ENCODE measurements around the gene EEPD1. TPM values are rescaled to one million over a fixed set of nuclear protein-coding genes. Genes with fewer than 3 reads are reported as not detected.

Gene EEPD1
- total and polyA plus RNA-seq, 4 donors = 2.3 to 12.3 (median 7.1) TPM

DNA sequence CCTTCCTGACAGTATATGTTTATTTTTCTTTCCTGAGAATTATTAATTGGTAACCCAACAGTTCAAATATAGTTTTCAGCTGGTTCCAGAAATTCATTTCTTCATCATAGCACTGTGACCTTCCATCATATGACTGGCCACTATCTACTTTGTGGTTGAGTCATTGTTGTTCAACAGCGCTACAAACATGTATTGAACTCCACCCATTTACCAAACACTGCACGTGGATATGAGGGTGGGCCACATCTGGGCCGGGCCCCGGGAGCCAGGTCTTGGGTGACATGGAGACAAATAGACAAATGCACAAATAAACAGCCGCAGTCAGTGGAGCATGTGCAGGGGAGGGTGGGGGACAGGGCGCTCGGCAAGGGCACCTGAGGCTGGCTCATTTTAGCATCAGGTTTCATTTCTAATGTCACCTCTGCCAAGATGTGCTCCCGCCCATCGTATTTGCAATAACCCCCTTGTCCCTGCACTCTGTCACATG, 24.0 kb upstream of the EEPD1 start:
- no peaks in the 10 kb centered on the region for H3K27me3 ChIP-seq (ENCODE audit: control insufficient read depth in 4 of 4, insufficient read depth in 4 of 4, low read length in 3 of 4)
- peak overlapping the region; percentile 88 to 89 for H3K27ac ChIP-seq (ENCODE audit: low read depth in 1 of 2, low read length in 2 of 2)
- H3K9me3 ChIP-seq (ENCODE audit: control insufficient read depth in 4 of 4, low read length in 3 of 4) = no peaks in the 10 kb centered on the region
- H3K9ac ChIP-seq (ENCODE audit: low read depth in 1 of 2, low read length in 2 of 2) = no peak overlapping the region
- no peak for TF ChIP-seq SP1 (IDR thresholded peaks at IDR 0.05)
- peak; percentile 39 to 57 for TF ChIP-seq RXRA (IDR thresholded peaks at IDR 0.05)
- TF ChIP-seq GABPA (IDR thresholded peaks at IDR 0.05 in 1 of 2, conservative IDR thresholded peaks at IDR 0.05 in 1 of 2) = no peak
- no peak for TF ChIP-seq ATF3 (IDR thresholded peaks at IDR 0.05)
- no peak for TF ChIP-seq REST (IDR thresholded peaks at IDR 0.05)
- peak; percentile 40 for TF ChIP-seq YY1 (IDR thresholded peaks at IDR 0.05)
- TF ChIP-seq FOXA2 (IDR thresholded peaks at IDR 0.05) = no peak
- TF ChIP-seq, protein P1, sequence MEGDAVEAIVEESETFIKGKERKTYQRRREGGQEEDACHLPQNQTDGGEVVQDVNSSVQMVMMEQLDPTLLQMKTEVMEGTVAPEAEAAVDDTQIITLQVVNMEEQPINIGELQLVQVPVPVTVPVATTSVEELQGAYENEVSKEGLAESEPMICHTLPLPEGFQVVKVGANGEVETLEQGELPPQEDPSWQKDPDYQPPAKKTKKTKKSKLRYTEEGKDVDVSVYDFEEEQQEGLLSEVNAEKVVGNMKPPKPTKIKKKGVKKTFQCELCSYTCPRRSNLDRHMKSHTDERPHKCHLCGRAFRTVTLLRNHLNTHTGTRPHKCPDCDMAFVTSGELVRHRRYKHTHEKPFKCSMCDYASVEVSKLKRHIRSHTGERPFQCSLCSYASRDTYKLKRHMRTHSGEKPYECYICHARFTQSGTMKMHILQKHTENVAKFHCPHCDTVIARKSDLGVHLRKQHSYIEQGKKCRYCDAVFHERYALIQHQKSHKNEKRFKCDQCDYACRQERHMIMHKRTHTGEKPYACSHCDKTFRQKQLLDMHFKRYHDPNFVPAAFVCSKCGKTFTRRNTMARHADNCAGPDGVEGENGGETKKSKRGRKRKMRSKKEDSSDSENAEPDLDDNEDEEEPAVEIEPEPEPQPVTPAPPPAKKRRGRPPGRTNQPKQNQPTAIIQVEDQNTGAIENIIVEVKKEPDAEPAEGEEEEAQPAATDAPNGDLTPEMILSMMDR (IDR thresholded peaks at IDR 0.05; ENCODE audit: low read depth, low read length, missing input control) = peak; percentile 2
- TF ChIP-seq, protein P2, sequence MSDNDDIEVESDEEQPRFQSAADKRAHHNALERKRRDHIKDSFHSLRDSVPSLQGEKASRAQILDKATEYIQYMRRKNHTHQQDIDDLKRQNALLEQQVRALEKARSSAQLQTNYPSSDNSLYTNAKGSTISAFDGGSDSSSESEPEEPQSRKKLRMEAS (IDR thresholded peaks at IDR 0.05) = no peak
- peak in 1 of 2 donors; percentile 1 for TF ChIP-seq EGR1 (IDR thresholded peaks at IDR 0.05; ENCODE audit: low read depth in 2 of 2)
- no peak for TF ChIP-seq HNF4A (conservative IDR thresholded peaks at IDR 0.05)
- TF ChIP-seq TAF1 (conservative IDR thresholded peaks at IDR 0.05) = no peak
- no peak for TF ChIP-seq HNF4G (IDR thresholded peaks at IDR 0.05)
- peak; percentile 1 for TF ChIP-seq FOXA1 (IDR thresholded peaks at IDR 0.05)
- H3K4me1 ChIP-seq (ENCODE audit: control insufficient read depth in 4 of 4, insufficient read depth in 4 of 4, low read length in 3 of 4) = peaks cover 3 to 18% (median 13%) of the 10 kb centered on the region in 4 donors
- 37% methylated on average over 9 of the region's 9 CpGs for WGBS
- peak overlapping the region in 1 of 3 donors; percentile 0 for H3K4me3 ChIP-seq (ENCODE audit: low read depth in 1 of 3, low read length in 3 of 3)
- DNase-seq (ENCODE audit: low spot score) = no peak
- H3K36me3 ChIP-seq (ENCODE audit: control insufficient read depth in 4 of 4, insufficient read depth in 3 of 4, low read depth in 1 of 4, low read length in 3 of 4) = no peaks in the 10 kb centered on the region

DNA sequence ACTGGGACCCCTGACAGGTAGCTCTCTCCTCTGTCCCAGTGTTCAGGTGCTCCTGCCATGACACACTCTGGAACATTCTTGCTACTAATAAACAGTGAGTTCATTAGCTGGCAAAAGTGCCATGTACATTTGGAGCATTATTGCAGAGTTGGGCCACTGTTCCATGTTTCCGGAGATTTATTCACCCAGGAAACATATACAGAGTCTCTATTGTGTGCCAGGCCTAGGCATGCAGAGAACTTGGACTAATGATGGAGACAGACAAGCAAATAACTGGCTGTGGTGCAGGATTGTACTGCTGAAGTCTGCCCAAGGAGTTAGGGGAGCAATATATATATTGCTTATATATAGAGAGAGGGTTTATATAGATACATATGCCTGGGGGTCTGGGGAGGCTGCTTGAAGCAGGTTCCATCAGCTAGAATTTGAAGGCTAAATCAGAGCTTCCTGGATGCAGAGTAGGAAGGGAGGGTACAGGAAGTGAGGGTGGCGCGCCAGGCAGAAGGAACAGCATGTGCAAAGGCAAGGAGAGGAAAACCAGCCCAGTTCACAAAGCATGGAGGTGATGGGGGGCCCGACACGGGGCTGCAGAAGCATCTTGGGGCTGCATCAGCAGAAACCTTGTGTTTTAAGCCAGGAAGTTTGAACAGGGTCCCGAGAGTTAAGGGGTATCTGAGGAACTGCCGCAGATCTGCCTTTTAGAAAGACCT, 22.7 kb upstream of the EEPD1 start:
- WGBS = 93% methylated on average over 7 of the region's 7 CpGs
- Histone ChIP-seq H3K4me1 (ENCODE audit: control insufficient read depth in 4 of 4, insufficient read depth in 4 of 4, low read length in 3 of 4) (peaks cover 3 to 18% (median 13%) of the 10 kb centered on the region in 4 donors), H3K36me3 (ENCODE audit: control insufficient read depth in 4 of 4, insufficient read depth in 3 of 4, low read depth in 1 of 4, low read length in 3 of 4) (no peaks in the 10 kb centered on the region), H3K27ac (ENCODE audit: low read depth in 1 of 2, low read length in 2 of 2) (no peak overlapping the region), H3K9me3 (ENCODE audit: control insufficient read depth in 4 of 4, low read length in 3 of 4) (no peaks in the 10 kb centered on the region), H3K27me3 (ENCODE audit: control insufficient read depth in 4 of 4, insufficient read depth in 4 of 4, low read length in 3 of 4) (no peaks in the 10 kb centered on the region), H3K4me3 (ENCODE audit: low read depth in 1 of 3, low read length in 3 of 3) (no peak overlapping the region), H3K9ac (ENCODE audit: low read depth in 1 of 2, low read length in 2 of 2) (no peak overlapping the region)
- no peak for DNase-seq (ENCODE audit: low spot score)
- TF ChIP-seq REST (IDR thresholded peaks at IDR 0.05) (no peak), FOXA2 (IDR thresholded peaks at IDR 0.05) (no peak), YY1 (IDR thresholded peaks at IDR 0.05) (no peak), ATF3 (IDR thresholded peaks at IDR 0.05) (no peak), FOXA1 (IDR thresholded peaks at IDR 0.05) (no peak), GABPA (IDR thresholded peaks at IDR 0.05 in 1 of 2, conservative IDR thresholded peaks at IDR 0.05 in 1 of 2) (no peak), HNF4A (conservative IDR thresholded peaks at IDR 0.05) (no peak)
- TF ChIP-seq, protein P2 (IDR thresholded peaks at IDR 0.05) = no peak
- TF ChIP-seq, protein P3, sequence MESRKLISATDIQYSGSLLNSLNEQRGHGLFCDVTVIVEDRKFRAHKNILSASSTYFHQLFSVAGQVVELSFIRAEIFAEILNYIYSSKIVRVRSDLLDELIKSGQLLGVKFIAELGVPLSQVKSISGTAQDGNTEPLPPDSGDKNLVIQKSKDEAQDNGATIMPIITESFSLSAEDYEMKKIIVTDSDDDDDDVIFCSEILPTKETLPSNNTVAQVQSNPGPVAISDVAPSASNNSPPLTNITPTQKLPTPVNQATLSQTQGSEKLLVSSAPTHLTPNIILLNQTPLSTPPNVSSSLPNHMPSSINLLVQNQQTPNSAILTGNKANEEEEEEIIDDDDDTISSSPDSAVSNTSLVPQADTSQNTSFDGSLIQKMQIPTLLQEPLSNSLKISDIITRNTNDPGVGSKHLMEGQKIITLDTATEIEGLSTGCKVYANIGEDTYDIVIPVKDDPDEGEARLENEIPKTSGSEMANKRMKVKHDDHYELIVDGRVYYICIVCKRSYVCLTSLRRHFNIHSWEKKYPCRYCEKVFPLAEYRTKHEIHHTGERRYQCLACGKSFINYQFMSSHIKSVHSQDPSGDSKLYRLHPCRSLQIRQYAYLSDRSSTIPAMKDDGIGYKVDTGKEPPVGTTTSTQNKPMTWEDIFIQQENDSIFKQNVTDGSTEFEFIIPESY (IDR thresholded peaks at IDR 0.05) = no peak

Data from liver (tissue), 9 donors.